Neuronal stem cell (in vitro differentiated cells): ENCODE results near the gene YTHDF1.

Experiments
- DNase-seq: peaks from one replicate; pipeline ENCODE4 v3.0.0-alpha.2; 2013; ENCODE audit warnings: low spot score
- H2AFZ ChIP-seq: one replicate; pipeline ENCODE4 v1.6.1; 2013; ENCODE audit warnings: mild to moderate bottlenecking, low read length, inconsistent platforms
- H2AK5ac ChIP-seq: 2 replicates; pipeline ENCODE4 v1.6.1; 2013; ENCODE audit warnings: low read depth, mild to moderate bottlenecking, inconsistent platforms, low read length, moderate library complexity, mixed read lengths
- H2BK120ac ChIP-seq: 2 replicates; pipeline ENCODE4 v1.6.1; 2013; ENCODE audit warnings: low read depth, mild to moderate bottlenecking, inconsistent platforms, low read length, moderate library complexity, mixed read lengths
- H2BK12ac ChIP-seq: one replicate; pipeline ENCODE4 v1.6.1; 2013; ENCODE audit warnings: low read length, inconsistent platforms
- H2BK15ac ChIP-seq: 2 replicates; pipeline ENCODE4 v1.6.1; 2013; ENCODE audit warnings: mild to moderate bottlenecking, low read length, inconsistent platforms, mixed read lengths
- H2BK5ac ChIP-seq: one replicate; pipeline ENCODE4 v1.6.1; 2013; ENCODE audit warnings: inconsistent platforms, mild to moderate bottlenecking, low read length, moderate library complexity
- H3K14ac ChIP-seq: one replicate; pipeline ENCODE4 v1.6.1; 2013; ENCODE audit warnings: low read length, inconsistent platforms
- H3K18ac ChIP-seq: 2 replicates; pipeline ENCODE4 v1.6.1; 2013; ENCODE audit warnings: low read length, inconsistent platforms
- H3K23ac ChIP-seq: 2 replicates; pipeline ENCODE4 v1.6.1; 2013; ENCODE audit warnings: low read depth, mild to moderate bottlenecking, mixed read lengths, low read length, inconsistent platforms; ENCODE audit not compliant: poor library complexity
- H3K27ac ChIP-seq: replicated peaks from 3 replicates; pipeline ENCODE4 v1.5.1; 2013; ENCODE audit warnings: low read length, inconsistent platforms
- H3K27me3 ChIP-seq, 3 experiments: 2 replicates each; pipeline ENCODE4 v1.6.1; 2013; ENCODE audit warnings: low read length in 3 of 3, mild to moderate bottlenecking in 2 of 3, inconsistent platforms in 1 of 3, low read depth in 1 of 3, mixed read lengths in 1 of 3, moderate library complexity in 1 of 3; ENCODE audit not compliant: control insufficient read depth in 3 of 3, insufficient read depth in 3 of 3
- H3K36me3 ChIP-seq, 2 donors: replicated peaks in 1 of 2; 2 replicates each; pipeline ENCODE4 v1.6.1; 2013; ENCODE audit warnings: low read length in 2 of 2; ENCODE audit not compliant: control insufficient read depth in 2 of 2, insufficient read depth in 2 of 2
- H3K4ac ChIP-seq: 2 replicates; pipeline ENCODE4 v1.6.1; 2013; ENCODE audit warnings: inconsistent platforms, mild to moderate bottlenecking, low read length, moderate library complexity
- H3K4me1 ChIP-seq, 2 donors: 1 replicate in 1 of 2; 2 replicates in 1 of 2; pipeline ENCODE4 v1.6.1; 2013; ENCODE audit warnings: low read length in 2 of 2, low read depth in 1 of 2; ENCODE audit not compliant: control insufficient read depth in 2 of 2, insufficient read depth in 1 of 2
- H3K4me2 ChIP-seq: one replicate; pipeline ENCODE4 v1.6.1; 2013; ENCODE audit warnings: mild to moderate bottlenecking, low read length, inconsistent platforms; ENCODE audit not compliant: insufficient read depth, poor library complexity, severe bottlenecking
- H3K4me3 ChIP-seq, 2 donors: 2 replicates each; pipeline ENCODE4 v1.5.1; 2013; ENCODE audit warnings: low read length in 2 of 2, mild to moderate bottlenecking in 2 of 2, inconsistent platforms in 1 of 2, moderate library complexity in 1 of 2
- H3K79me1 ChIP-seq: one replicate; pipeline ENCODE4 v1.6.1; 2013; ENCODE audit warnings: low read depth, mild to moderate bottlenecking, inconsistent platforms, low read length, moderate library complexity
- H3K9ac ChIP-seq: one replicate; pipeline ENCODE4 v1.6.1; 2013; ENCODE audit warnings: mild to moderate bottlenecking, low read depth, low read length, inconsistent platforms; ENCODE audit not compliant: poor library complexity
- H3K9me3 ChIP-seq, 2 donors: replicated peaks in 1 of 2; 2 replicates each; pipeline versions ENCODE3 to v1.6.1; 2013; ENCODE audit warnings: low read length in 2 of 2, mild to moderate bottlenecking in 2 of 2, inconsistent platforms in 1 of 2, low read depth in 1 of 2, mixed read lengths in 1 of 2, moderate library complexity in 1 of 2; ENCODE audit not compliant: control insufficient read depth in 2 of 2, insufficient read depth in 1 of 2
- H4K8ac ChIP-seq: one replicate; pipeline ENCODE4 v1.6.1; 2013; ENCODE audit warnings: low read depth, mild to moderate bottlenecking, inconsistent platforms, low read length, moderate library complexity
- H4K91ac ChIP-seq: one replicate; pipeline ENCODE4 v1.6.1; 2013; ENCODE audit warnings: low read length, low read depth, mild to moderate bottlenecking, inconsistent platforms; ENCODE audit not compliant: poor library complexity
- WGBS, 2 donors: extraction: QIAGEN DNeasy Blood & Tissue Kit; methylation state at CpG; one replicate each; pipeline ENCODE4 v1.1.7; 2013; ENCODE audit warnings: missing lambda C conversion rate in 2 of 2, mixed read lengths in 1 of 2; ENCODE audit not compliant: insufficient read length in 2 of 2, insufficient replicate concordance in 1 of 2; ENCODE audit errors: extremely low coverage in 2 of 2; 5-methylcytosine and 5-hydroxymethylcytosine counted together

Gene YTHDF1

DNA sequence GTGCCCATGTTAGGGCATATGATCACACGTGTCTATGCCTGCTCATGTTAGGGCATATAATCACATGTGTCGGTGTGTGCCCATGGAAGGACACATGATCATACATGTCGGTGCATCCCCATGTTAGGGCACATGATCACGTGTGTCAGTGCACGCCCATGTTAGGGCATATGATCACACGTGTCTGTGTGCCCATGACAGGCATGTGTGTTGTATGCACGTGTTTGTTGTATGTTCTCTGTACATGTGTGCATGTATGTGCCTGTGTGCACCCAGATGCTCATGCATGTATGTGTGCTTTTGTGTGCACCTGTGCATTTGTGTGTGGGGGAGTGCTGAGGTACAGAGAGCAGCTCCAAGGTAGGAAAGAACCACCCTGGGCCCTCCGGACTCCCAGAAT lies 29.8 kb downstream of the YTHDF1 start:
- Histone ChIP-seq H3K9me3 (peaks cover 0 to 2% of the 10 kb centered on the region in 2 donors), H3K36me3 (peaks cover 0 to 7% of the 10 kb centered on the region in 2 donors), H3K9ac (no peak overlapping the region), H2BK15ac (no peak overlapping the region), H3K4me2 (no peak overlapping the region), H4K8ac (no peak overlapping the region), H3K4ac (no peak overlapping the region), H2BK12ac (no peak overlapping the region), H3K27ac (no peak overlapping the region), H2AFZ (no peak overlapping the region), H3K4me1 (peaks cover 6 to 12% of the 10 kb centered on the region in 2 donors), H2BK5ac (no peak overlapping the region), H2BK120ac (no peak overlapping the region), H3K23ac (no peak overlapping the region), H3K27me3 (no peaks in the 10 kb centered on the region), H4K91ac (no peak overlapping the region), H2AK5ac (peak overlapping the region; percentile 7), H3K79me1 (peaks cover 2% of the 10 kb centered on the region), H3K14ac (no peak overlapping the region), H3K18ac (no peak overlapping the region), H3K4me3 (no peak overlapping the region)
- no CpG with 5 or more reads among the region's 8 CpGs for WGBS, 2 donors
- no peak for DNase-seq

DNA sequence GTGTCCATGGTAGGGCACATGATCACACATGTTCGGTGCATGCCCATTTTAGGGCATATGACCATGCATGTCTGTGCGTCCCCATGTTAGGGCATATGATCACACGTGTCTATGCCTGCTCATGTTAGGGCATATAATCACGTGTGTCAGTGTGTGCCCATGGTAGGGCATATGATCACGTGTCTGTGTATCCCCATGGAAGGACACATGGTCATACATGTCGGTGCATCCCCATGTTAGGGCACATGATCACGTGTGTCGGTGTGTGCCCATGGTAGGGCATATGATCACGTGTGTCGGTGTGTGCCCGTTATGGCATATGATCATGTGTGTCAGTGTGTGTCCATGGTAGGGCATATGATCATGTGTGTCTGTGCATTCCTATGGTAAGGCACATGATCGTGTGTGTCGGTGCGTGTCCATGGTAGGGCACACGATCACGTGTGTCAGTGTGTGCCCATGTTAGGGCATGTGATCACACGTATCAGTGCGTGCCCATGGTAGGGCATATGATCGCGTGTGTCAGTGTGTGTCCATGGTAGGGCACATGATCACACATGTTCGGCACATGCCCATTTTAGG lies 30.6 kb downstream of the YTHDF1 start:
- peaks cover 7% of the 10 kb centered on the region for H3K79me1 ChIP-seq
- H3K23ac ChIP-seq = peak overlapping the region; percentile 57
- peaks cover 0 to 2% (median 0%) of the 10 kb centered on the region in 3 experiments for H3K27me3 ChIP-seq
- H3K4ac ChIP-seq = no peak overlapping the region
- H2BK5ac ChIP-seq = no peak overlapping the region
- peak overlapping the region; percentile 2 for H3K14ac ChIP-seq
- H2AK5ac ChIP-seq = no peak overlapping the region
- H2BK120ac ChIP-seq = no peak overlapping the region
- no CpG with 5 or more reads among the region's 21 CpGs for WGBS, 2 donors
- H3K18ac ChIP-seq = no peak overlapping the region
- no peak overlapping the region for H3K4me2 ChIP-seq
- no peak overlapping the region for H4K91ac ChIP-seq
- peaks cover 8 to 20% of the 10 kb centered on the region in 2 donors for H3K4me1 ChIP-seq
- no peak overlapping the region for H2BK15ac ChIP-seq
- peak overlapping the region; percentile 14 for H3K9ac ChIP-seq
- H2BK12ac ChIP-seq = no peak overlapping the region
- no peak overlapping the region for H3K4me3 ChIP-seq
- no peak overlapping the region for H2AFZ ChIP-seq
- peaks cover 0 to 14% of the 10 kb centered on the region in 2 donors for H3K36me3 ChIP-seq
- no peak for DNase-seq
- H4K8ac ChIP-seq = no peak overlapping the region
- peaks cover 0 to 2% of the 10 kb centered on the region in 2 donors for H3K9me3 ChIP-seq
- no peak overlapping the region for H3K27ac ChIP-seq

GRCh38 chr20:63183422-63184146 lies 32.3 kb downstream of the YTHDF1 start:
- Histone ChIP-seq H3K18ac (peak overlapping the region; percentile 48), H3K4me2 (no peak overlapping the region), H3K36me3 (peaks cover 0 to 24% of the 10 kb centered on the region in 2 donors), H2BK120ac (no peak overlapping the region), H4K8ac (no peak overlapping the region), H3K4ac (no peak overlapping the region), H2BK5ac (peak overlapping the region; percentile 7), H3K79me1 (peaks cover 5% of the 10 kb centered on the region), H2AK5ac (peak overlapping the region; percentile 53), H3K4me1 (peaks cover 13 to 30% of the 10 kb centered on the region in 2 donors), H3K27me3 (peaks cover 0 to 2% (median 0%) of the 10 kb centered on the region in 3 experiments), H3K9me3 (peaks cover 0 to 2% of the 10 kb centered on the region in 2 donors), H2BK12ac (no peak overlapping the region), H2AFZ (no peak overlapping the region), H3K9ac (no peak overlapping the region), H4K91ac (no peak overlapping the region), H3K27ac (no peak overlapping the region), H3K14ac (no peak overlapping the region), H3K23ac (peak overlapping the region; percentile 53), H3K4me3 (no peak overlapping the region), H2BK15ac (no peak overlapping the region)
- peak; percentile 38 for DNase-seq
- no CpG with 5 or more reads among the region's 13 CpGs for WGBS, 2 donors

DNA sequence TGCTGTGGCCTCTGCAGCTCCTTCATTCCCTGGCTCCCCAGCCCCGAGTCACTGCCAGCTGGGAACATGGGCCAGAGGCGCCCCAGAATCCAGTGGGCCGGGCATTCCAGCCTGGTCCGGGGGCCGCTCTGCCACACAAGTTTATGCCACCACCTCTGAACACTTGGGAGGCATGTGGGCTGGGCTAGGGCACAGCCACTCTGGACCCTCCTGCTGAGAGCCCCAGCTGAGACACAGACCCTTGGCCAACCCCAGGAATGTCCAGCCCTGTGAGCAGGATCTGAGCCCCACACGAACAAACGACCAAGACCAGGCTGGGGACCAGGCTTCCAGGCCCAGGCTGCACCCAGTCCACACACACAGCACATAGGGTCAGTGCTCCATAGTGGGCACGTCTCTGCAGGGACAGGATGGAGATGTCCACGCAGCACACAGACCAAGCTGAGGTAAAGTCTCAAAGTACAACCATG lies 33.0 kb downstream of the YTHDF1 start:
- H3K4me1 ChIP-seq = peaks cover 13 to 30% of the 10 kb centered on the region in 2 donors
- no peak overlapping the region for H3K4me3 ChIP-seq
- peak overlapping the region; percentile 21 for H3K14ac ChIP-seq
- H2BK120ac ChIP-seq = no peak overlapping the region
- no peak overlapping the region for H3K9ac ChIP-seq
- H3K4me2 ChIP-seq = no peak overlapping the region
- no peak overlapping the region for H3K23ac ChIP-seq
- H4K8ac ChIP-seq = no peak overlapping the region
- H2BK15ac ChIP-seq = no peak overlapping the region
- peaks cover 5% of the 10 kb centered on the region for H3K79me1 ChIP-seq
- H2BK12ac ChIP-seq = no peak overlapping the region
- H2AFZ ChIP-seq = no peak overlapping the region
- H2AK5ac ChIP-seq = peak overlapping the region; percentile 30
- peaks cover 0 to 5% (median 0%) of the 10 kb centered on the region in 3 experiments for H3K27me3 ChIP-seq
- H3K36me3 ChIP-seq = peaks cover 0 to 24% of the 10 kb centered on the region in 2 donors
- H2BK5ac ChIP-seq = peak overlapping the region; percentile 11
- DNase-seq = no peak
- WGBS, 2 donors = no CpG with 5 or more reads among the region's 9 CpGs
- H3K9me3 ChIP-seq = peaks cover 0 to 2% of the 10 kb centered on the region in 2 donors
- H4K91ac ChIP-seq = no peak overlapping the region
- peak overlapping the region; percentile 72 for H3K18ac ChIP-seq
- no peak overlapping the region for H3K4ac ChIP-seq
- no peak overlapping the region for H3K27ac ChIP-seq
